MCF 10A (cell line): ENCODE measurements around the gene CFAP90. TPM values are rescaled to one million over a fixed set of nuclear protein-coding genes. Genes with fewer than 3 reads are reported as not detected.

Experiments
- BruUV-seq: library from RNA; stranded (reverse); fragments of 400-500 nt; replicated peaks from 2 replicates; lab custom pipeline; 2021; lab: Mats Ljungman, UMichigan
- CTCF ChIA-PET: fragments of 300-600 bp; sonication (Branson Sonifier 250); formaldehyde crosslinking; extraction: SDS; loops from one replicate; lab custom pipeline; 2021; ENCODE audit warnings: antibody characterized with exemption, inconsistent platforms; lab: Yijun Ruan, JAX
- POLR2A ChIA-PET: fragments of 300-600, 350-650 bp; sonication (Branson Sonifier 250); formaldehyde crosslinking; extraction: SDS; loops from one replicate; lab custom pipeline; 2020; ENCODE audit warnings: antibody characterized with exemption, inconsistent platforms; lab: Yijun Ruan, JAX
- DNase-seq: peaks from one replicate; pipeline ENCODE4 v3.0.0-alpha.2; 2018; ENCODE audit not compliant: unreplicated experiment
- H3K27ac Mint-ChIP-seq: one replicate; pipeline ENCODE4 v1.8.0; 2022; ENCODE audit warnings: mild to moderate bottlenecking, low read depth, mixed read lengths; ENCODE audit not compliant: unreplicated experiment
- H3K27me3 Mint-ChIP-seq: one replicate; pipeline ENCODE4 v1.8.0; 2022; ENCODE audit warnings: mixed read lengths; ENCODE audit not compliant: insufficient read depth, unreplicated experiment
- H3K36me3 Mint-ChIP-seq: one replicate; pipeline ENCODE4 v1.8.0; 2022; ENCODE audit warnings: mild to moderate bottlenecking, moderate library complexity, mixed read lengths; ENCODE audit not compliant: insufficient read depth, unreplicated experiment
- H3K4me1 Mint-ChIP-seq: one replicate; pipeline ENCODE4 v1.8.0; 2022; ENCODE audit warnings: mixed read lengths; ENCODE audit not compliant: insufficient read depth, unreplicated experiment
- H3K4me3 Mint-ChIP-seq: one replicate; pipeline ENCODE4 v1.8.0; 2022; ENCODE audit warnings: mild to moderate bottlenecking, moderate library complexity, mixed read lengths; ENCODE audit not compliant: unreplicated experiment
- H3K9me3 Mint-ChIP-seq: one replicate; pipeline ENCODE4 v1.8.0; 2022; ENCODE audit warnings: mixed read lengths; ENCODE audit not compliant: unreplicated experiment
- CTCF ChIP-seq: fragments of 200-600 bp; IDR thresholded peaks from one replicate; pipeline ENCODE4 v1.8.0; 2022; ENCODE audit warnings: antibody characterized with exemption, mild to moderate bottlenecking; ENCODE audit not compliant: unreplicated experiment
- intact Hi-C: fragments of 100-400 bp; cut with micrococcal nuclease; formaldehyde crosslinking; loops from 2 replicates; pipeline ENCODE4 v1.14.1; 2022
- total RNA-seq: library from RNA; stranded (reverse); gene quantifications from 2 replicates; pipeline ENCODE4 v1.2.3, GENCODE V29; 2022

CFAP90 gene
- total RNA-seq, 1 experiment from 2014 or later, result not detected

GRCh38 chr5:7823594-7823993 is 27.3 kb downstream of the CFAP90 start:
- no peak for TF ChIP-seq CTCF
- H3K27ac Mint-ChIP-seq, result no peak overlapping the region
- no peaks in the 10 kb centered on the region for H3K36me3 Mint-ChIP-seq
- DNase-seq, result no peak
- H3K4me3 Mint-ChIP-seq, result no peak overlapping the region
- ChIA-PET CTCF (interaction anchor here (2.3 kb wide), 1 partner anchor 8 kb away, joined by 9 read pairs; no protein-coding TSS in a partner anchor), POLR2A (no interaction called here)
- no TSS peak for BruUV-seq
- no peaks in the 10 kb centered on the region for H3K4me1 Mint-ChIP-seq
- no peaks in the 10 kb centered on the region for H3K9me3 Mint-ChIP-seq
- peaks cover 68% of the 10 kb centered on the region for H3K27me3 Mint-ChIP-seq
- intact Hi-C loops, result no loop called here

GRCh38 chr5:7822449-7822848 is 28.5 kb downstream of the CFAP90 start:
- H3K27ac Mint-ChIP-seq, result no peak overlapping the region
- BruUV-seq, result no TSS peak
- intact Hi-C loops, result no loop called here
- H3K36me3 Mint-ChIP-seq, result no peaks in the 10 kb centered on the region
- POLR2A ChIA-PET, result no interaction called here
- peaks cover 60% of the 10 kb centered on the region for H3K27me3 Mint-ChIP-seq
- DNase-seq, result no peak
- no peak for TF ChIP-seq CTCF
- CTCF ChIA-PET, result interaction anchor here (1.3 kb wide), 1 partner anchor 9 kb away, joined by 3 read pairs; no protein-coding TSS in a partner anchor
- H3K4me3 Mint-ChIP-seq, result no peak overlapping the region
- no peaks in the 10 kb centered on the region for H3K9me3 Mint-ChIP-seq
- no peaks in the 10 kb centered on the region for H3K4me1 Mint-ChIP-seq

- POLR2A ChIA-PET, result interaction anchor here (1.3 kb wide), 1 partner anchor 16 kb away, joined by 3 read pairs; no protein-coding TSS in a partner anchor
Measured at GRCh38 chr5:7816535-7816901, 34.4 kb downstream of the CFAP90 start.

More at GRCh38 chr5:7816535-7816901, 34.4 kb downstream of the CFAP90 start:
- CTCF ChIA-PET, result interaction anchor here (0.5 to 4.1 kb wide), 38 partner anchors 8 to 1052 kb away, joined by 3 to 28 read pairs (median 4); partner anchors contain the start of gene CFAP90
- no peaks in the 10 kb centered on the region for H3K4me1 Mint-ChIP-seq
- H3K9me3 Mint-ChIP-seq, result no peaks in the 10 kb centered on the region
- no peaks in the 10 kb centered on the region for H3K36me3 Mint-ChIP-seq
- H3K27me3 Mint-ChIP-seq, result peaks cover 61% of the 10 kb centered on the region
- DNase-seq, result no peak
- no TSS peak for BruUV-seq
- no peak for TF ChIP-seq CTCF
- no peak overlapping the region for H3K4me3 Mint-ChIP-seq
- no peak overlapping the region for H3K27ac Mint-ChIP-seq
- intact Hi-C loops, result loop anchor here (1.0 to 5.0 kb wide), 3 partner anchors 69 to 1049 kb away; no protein-coding TSS in a partner anchor
